Measurements from ENCODE around the gene RBM46. TPM values are rescaled to one million over a fixed set of nuclear protein-coding genes. Genes with fewer than 3 reads are reported as not detected.
"Not testable (repeated sequence)": the region's sequence is repeated elsewhere in the genome, so short reads cannot be mapped to it uniquely, and the experiment has no call there.

The RBM46 gene
- total RNA-seq, 1 donor from 2014 or later, result not detected

- DNase-seq (ENCODE audit: low read depth in 2 of 2), result no peak
Measured at GRCh38 chr4:154838155-154838554, 57.1 kb downstream of the RBM46 start.

- no peak for DNase-seq (ENCODE audit: low read depth in 2 of 2)
Measured at GRCh38 chr4:154838694-154839093, 57.6 kb downstream of the RBM46 start.

GRCh38 chr4:154854362-154854761, 73.3 kb downstream of the RBM46 start:
- DNase-seq (ENCODE audit: low read depth in 2 of 2), result no peak

GRCh38 chr4:154858166-154858565, 77.1 kb downstream of the RBM46 start:
- DNase-seq (ENCODE audit: low read depth in 2 of 2), result no peak

GRCh38 chr4:154868414-154869194, 87.5 kb downstream of the RBM46 start:
- DNase-seq (ENCODE audit: low read depth in 2 of 2), result no peak

GRCh38 chr4:154869301-154869700, 88.2 kb downstream of the RBM46 start:
- DNase-seq (ENCODE audit: low read depth in 2 of 2), result no peak

- DNase-seq (ENCODE audit: low read depth in 2 of 2), result no peak
Measured at GRCh38 chr4:154872198-154872597, 91.1 kb downstream of the RBM46 start.

- not testable (repeated sequence) for DNase-seq (ENCODE audit: low read depth in 2 of 2)
Measured at GRCh38 chr4:154874049-154874448, 93.0 kb downstream of the RBM46 start.

GRCh38 chr4:154877110-154877760, 96.2 kb downstream of the RBM46 start:
- peak; percentile 5 to 39 for DNase-seq (ENCODE audit: low read depth in 2 of 2)

Other genes with a start within 250 kb of the RBM46 start
- 51.6 and 65.7 TPM in 2 replicates for gene PLRG1, start 230.9 kb upstream of the RBM46 start, total RNA-seq
- not detected in 2 replicates for gene FGB, start 218.3 kb upstream of the RBM46 start, total RNA-seq
- not detected in 2 replicates for gene FGA, start 190.5 kb upstream of the RBM46 start, total RNA-seq
- not detected in 2 replicates for gene FGG, start 168.6 kb upstream of the RBM46 start, total RNA-seq
- under 0.01 TPM in 1 of 2 replicates, not detected in the other for gene LRAT, start 37.3 kb upstream of the RBM46 start, total RNA-seq

All from dermis microvascular lymphatic vessel endothelial cell (primary cell).